A549 treated with dexamethasone at 1 μM for 4 hours (cell line): ENCODE results near the gene SERPINB1. TPM values are rescaled to one million over a fixed set of nuclear protein-coding genes. Genes with fewer than 3 reads are reported as not detected.

Experiments used
- total RNA-seq: library from RNA; stranded (reverse); fragments of 200-300 nt; extraction: Qiagen RNA extraction; gene quantifications from 5 replicates; pipeline ENCODE4 v1.2.3, GENCODE V29; 2022

Gene SERPINB1
- 41.2 to 51.1 TPM (median 47.3 TPM) in 5 replicates for total RNA-seq

GRCh38 chr6:2841264-2842138, at the start of gene SERPINB1:
SERPINB1 (minus strand) TSS chr6:2841863; CDS start chr6:2840586, 1,277 bp downstream.

Other genes with a start within 250 kb of the SERPINB1 start
- gene MYLK4, start 90.9 kb downstream of the SERPINB1 start, total RNA-seq: 0.09 to 0.18 TPM (median 0.13 TPM) in 5 replicates
- gene WRNIP1, start 76.5 kb downstream of the SERPINB1 start, total RNA-seq: 31.4 to 37.1 TPM (median 35.4 TPM) in 5 replicates
- gene SERPINB9, start 61.4 kb upstream of the SERPINB1 start, total RNA-seq: 7.2 to 11.0 TPM (median 8.9 TPM) in 5 replicates
- gene SERPINB6, start 129.7 kb upstream of the SERPINB1 start, total RNA-seq: 133 to 137 TPM (median 135 TPM) in 5 replicates
- 57.8 to 71.6 TPM (median 68.2 TPM) in 5 replicates for gene NQO2, start 158.0 kb upstream of the SERPINB1 start, total RNA-seq
- gene RIPK1, start 226.6 kb upstream of the SERPINB1 start, total RNA-seq: 12.0 to 13.8 TPM (median 12.5 TPM) in 5 replicates